D721Med (cell line): ENCODE measurements around the gene RASGEF1B.
A peak's percentile ranks its signal among the peaks of the same experiment; 100 is the strongest.

Experiments used
- DNase-seq: peaks from one replicate; pipeline ENCODE4 v3.0.0; 2011; ENCODE audit warnings: low spot score; ENCODE audit not compliant: insufficient read length
- FAIRE-seq: peaks from 2 replicates; lab custom pipeline; 2011; peaks lifted over from hg19 to GRCh38; lab: Jason Lieb, UNC
- TF ChIP-seq, protein P1 (sequence below): IDR thresholded peaks from 2 replicates; pipeline ENCODE4 v1.5.1; 2012; ENCODE audit warnings: mild to moderate bottlenecking, control low read depth; ENCODE audit not compliant: insufficient read depth; ENCODE audit errors: missing control alignments

Gene RASGEF1B

DNA sequence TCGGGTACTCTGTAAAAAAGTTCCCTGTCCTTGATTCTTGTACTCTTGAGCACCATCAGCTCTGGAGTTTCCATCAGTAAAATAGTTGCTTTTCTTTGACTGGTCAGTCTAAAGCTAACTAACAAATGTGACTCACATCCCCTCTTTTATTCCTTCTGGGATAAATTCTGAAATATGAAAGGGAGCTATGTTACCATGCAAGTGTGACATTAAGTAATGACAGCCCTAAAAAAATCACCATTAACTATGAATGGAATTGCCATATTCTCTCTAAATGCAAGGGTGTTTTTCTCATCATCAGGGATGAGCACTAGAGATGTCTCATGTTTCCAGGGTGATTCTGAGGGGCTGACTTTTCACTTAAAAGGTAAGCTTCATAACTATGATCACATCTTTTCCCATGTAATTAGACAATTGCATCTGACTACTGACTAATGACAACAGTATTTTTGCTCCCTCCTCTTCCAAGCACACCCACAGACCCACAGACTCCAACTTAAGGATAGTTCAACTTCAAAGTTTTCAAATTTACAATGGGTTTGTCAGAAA lies 26.9 kb upstream of the RASGEF1B start:
- TF ChIP-seq, protein P1, sequence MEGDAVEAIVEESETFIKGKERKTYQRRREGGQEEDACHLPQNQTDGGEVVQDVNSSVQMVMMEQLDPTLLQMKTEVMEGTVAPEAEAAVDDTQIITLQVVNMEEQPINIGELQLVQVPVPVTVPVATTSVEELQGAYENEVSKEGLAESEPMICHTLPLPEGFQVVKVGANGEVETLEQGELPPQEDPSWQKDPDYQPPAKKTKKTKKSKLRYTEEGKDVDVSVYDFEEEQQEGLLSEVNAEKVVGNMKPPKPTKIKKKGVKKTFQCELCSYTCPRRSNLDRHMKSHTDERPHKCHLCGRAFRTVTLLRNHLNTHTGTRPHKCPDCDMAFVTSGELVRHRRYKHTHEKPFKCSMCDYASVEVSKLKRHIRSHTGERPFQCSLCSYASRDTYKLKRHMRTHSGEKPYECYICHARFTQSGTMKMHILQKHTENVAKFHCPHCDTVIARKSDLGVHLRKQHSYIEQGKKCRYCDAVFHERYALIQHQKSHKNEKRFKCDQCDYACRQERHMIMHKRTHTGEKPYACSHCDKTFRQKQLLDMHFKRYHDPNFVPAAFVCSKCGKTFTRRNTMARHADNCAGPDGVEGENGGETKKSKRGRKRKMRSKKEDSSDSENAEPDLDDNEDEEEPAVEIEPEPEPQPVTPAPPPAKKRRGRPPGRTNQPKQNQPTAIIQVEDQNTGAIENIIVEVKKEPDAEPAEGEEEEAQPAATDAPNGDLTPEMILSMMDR, result no peak
- DNase-seq, result no peak
- FAIRE-seq, result no peak

DNA sequence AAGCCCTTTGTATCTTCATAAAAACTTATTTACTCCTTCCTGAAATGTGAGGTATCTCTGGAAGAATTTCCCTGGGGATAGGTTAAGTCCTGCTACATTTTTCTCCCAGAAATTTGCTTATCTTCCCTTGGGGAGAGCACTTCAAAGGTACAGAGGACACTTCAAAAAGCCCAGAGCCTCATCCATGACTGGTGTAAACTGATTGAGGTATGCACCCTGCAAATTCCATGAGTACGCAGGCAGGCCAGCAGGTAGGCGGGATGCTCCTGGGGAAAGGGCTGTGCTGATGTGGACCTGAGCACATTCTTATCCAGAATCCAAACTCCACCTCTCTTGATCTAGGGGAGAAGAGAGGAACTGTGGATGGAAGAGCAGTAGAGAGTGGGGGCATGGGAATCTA lies 26.3 kb upstream of the RASGEF1B start:
- TF ChIP-seq, protein P1, result no peak
- FAIRE-seq (no peak), DNase-seq (no peak)

DNA sequence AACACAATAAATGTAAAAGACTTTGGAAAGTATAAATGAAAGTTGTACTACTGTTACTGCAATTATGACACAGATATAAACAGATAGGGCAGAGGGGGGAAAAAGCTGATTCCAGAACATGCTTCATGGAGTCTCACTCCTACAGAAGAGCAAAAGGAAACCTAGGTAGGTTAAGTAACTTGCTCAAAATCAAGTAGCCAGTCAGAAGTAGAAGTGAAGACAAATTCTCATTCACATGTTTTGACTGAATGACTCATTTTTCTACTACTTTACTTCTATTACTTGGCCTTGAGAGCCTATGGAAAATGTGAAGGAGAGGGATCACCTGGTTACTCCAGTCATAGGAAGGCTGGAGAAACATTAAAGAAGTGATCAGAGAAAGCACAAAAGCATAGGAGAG lies 23.6 kb upstream of the RASGEF1B start:
- FAIRE-seq (no peak), DNase-seq (no peak)
- TF ChIP-seq, protein P1, result no peak

DNA sequence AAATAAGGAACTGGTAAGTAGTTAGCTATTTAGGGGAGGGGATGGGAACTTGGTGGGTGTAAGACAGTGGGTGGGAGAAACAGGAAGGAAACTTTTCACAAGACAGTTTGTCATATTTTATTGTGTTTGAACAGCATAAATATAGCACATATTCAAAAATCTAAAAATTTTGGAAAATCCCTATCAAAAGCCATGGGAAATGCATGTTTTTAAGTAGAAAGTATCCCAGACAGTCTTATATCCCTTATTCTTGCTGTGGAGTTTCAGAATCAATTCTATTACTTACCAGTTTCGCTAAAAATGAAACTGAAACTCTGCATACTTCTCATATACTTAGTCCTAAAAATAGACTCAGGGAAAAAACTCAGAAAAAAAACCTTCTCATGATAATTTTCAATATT lies 22.3 kb upstream of the RASGEF1B start:
- FAIRE-seq (no peak), DNase-seq (no peak)
- TF ChIP-seq, protein P1, result no peak

DNA sequence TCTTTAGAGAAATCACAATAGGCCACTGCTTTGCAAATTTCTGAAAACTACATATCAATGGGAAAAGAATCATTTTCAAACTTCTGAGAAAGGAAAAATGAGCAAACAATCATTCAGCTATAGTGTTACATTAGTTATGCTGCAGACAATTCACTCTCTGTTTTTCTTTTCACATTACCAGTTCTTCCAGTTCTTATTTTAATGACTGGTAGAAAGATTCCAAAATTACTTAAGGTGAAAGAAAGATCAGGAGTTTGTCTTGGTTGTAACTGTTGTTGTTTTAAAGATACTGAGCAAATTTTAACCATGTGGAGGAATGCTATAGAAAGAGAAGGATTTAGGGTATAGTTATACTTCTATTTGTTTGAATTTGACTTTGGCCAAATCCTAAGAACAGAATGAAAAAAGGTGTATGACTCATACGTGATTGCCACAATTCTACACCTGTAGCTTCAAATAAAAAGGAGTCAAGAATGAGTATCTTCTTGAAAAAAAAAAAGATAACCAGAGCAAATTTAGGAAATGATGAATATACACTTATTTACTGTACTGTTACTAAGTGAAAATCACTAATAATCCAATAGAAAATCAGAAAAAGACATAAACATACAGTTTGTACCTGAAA lies 21.0 kb upstream of the RASGEF1B start:
- DNase-seq (no peak), FAIRE-seq (no peak)
- TF ChIP-seq, protein P1, result no peak

DNA sequence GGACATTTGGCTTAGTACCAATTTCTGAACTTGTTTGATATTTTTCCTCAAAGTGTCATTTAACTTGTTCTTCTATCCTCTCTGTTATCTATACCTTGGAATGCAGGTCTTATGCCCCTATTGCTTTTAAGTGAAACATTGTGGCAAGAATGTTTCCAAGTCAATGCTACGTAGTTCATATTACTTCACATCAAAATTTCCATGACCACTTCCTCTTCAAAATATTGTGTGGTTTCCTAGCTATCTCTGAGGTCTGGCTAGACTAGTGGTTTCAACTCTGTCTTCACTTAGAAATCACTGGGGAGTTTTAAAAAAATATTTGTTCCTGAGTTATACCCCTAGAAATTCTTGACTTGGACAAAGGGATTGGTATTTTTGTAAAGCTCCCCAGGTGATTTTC lies 20.2 kb upstream of the RASGEF1B start:
- DNase-seq, result no peak
- TF ChIP-seq, protein P1, result no peak
- peak; percentile 29 for FAIRE-seq

DNA sequence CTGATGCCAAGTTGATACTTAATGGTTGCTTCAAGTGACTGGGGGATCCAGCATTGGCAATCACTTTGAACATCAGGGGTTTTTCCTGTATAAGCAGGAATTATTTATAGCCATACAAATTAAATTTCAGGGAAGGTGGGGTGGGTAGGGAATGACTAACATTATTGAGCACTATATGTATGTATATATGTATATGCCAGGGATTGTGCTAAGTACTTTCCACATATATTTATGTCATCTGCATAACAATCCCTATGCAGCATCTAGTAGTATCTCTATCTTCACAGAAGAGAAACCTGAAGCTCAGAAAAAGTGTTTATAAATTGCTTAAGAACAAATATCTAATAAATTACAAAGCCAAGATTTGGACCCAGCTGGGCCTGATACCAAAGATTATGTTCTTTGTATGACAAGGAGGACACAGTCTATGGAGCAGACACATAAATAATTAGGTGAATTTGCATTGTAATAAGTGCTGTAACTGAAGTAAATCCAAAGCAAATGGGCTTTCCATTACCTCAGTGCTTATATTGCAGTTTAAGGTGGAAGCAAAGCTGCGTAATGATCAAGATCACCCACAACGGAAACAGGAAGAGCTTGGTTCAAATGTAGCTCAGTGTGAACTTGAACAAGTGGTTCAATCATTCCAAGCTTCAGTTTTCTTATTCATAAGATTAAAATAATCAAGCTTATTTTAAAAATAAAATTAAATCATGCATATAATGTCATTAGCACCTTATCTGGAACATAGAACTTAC lies 18.9 kb upstream of the RASGEF1B start:
- no peak for FAIRE-seq

More for the DNA sequence above, 18.9 kb upstream of the RASGEF1B start:
- TF ChIP-seq, protein P1, result no peak
- no peak for DNase-seq
